ENCODE data around the gene PDZRN3.

PDZRN3 gene

GRCh38 chr3:73513260-73513659, 111.5 kb downstream of the PDZRN3 start:
- DNase-seq, result no peak

- peak; percentile 54 for DNase-seq
These were observed 112.9 kb downstream of the PDZRN3 start for GRCh38 chr3:73511571-73512525.

DNA sequence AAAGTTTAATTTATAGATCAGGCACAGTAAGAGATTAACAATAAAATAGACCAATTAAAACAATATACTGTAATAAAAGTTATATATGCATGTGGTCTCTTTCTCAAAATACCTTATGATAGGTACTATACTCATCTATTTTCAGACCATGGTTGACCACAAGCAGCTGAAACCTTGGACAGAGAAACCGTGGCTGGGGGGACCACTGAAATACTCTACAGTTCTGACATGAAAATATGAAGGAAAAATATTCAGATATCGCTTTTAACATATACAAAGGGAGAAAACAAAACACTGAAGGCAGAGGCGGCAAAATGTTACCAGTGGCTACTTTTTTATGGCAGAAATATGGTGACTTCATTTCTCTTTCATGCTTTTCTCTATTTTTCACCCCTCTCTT, 114.0 kb downstream of the PDZRN3 start:
- DNase-seq, result no peak

DNA sequence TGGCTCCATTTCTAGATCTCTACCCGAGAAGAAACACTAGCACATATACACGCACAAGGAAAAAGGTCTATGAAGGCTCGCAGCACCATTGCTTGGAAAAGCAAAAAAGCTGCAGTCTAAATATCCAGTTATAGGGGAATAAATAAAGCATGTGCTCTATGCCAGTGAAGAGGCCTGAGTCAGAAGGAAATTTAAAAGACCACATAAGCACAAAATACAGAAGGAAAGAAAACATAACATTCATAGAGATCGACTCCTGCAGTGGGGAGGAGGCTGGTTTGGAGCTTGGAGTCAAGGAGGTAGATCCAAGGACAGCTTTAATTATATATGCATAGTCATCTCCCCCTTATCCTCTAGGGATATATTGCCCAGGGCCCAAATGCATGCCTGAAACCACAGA, 114.4 kb downstream of the PDZRN3 start:
- no peak for DNase-seq

DNA sequence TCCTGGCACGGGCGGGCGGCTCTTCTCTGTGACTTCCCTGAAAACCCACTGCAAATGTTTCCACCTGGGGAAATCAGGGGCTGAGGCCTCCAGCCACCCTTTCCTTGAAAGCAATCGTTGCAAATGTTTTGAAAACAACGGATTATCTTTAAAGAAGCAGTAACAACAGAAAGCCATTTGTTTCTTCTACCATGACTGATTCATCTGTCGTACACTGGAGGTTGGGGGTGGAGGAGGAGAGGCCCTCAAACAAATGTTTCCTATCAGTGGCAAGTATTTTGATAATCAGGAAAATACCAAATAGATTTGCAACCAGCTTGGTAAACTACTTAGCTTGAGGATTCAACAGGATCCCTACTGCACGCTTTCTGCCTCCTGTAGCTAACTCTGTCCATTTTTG, 114.9 kb downstream of the PDZRN3 start:
- no peak for DNase-seq

DNA sequence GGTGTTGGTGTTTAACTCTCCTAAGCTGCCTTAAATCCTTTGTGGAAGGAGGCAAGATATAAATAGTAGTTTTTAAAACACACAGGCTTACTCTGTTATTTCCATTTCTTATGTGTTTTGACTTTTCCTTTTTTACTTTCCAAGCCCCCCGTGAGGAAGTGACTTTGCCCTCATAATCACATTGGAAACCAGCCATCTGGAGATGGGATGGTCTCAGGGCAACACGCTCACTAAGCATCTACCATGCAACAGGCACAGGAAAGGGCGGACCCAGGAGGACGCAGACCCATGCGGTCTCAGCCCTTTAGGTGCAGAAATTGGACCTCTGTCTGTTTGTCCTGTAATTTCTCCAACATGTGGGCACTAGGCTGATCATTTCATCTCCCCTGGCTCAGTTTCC, 115.7 kb downstream of the PDZRN3 start:
- no peak for DNase-seq

DNA sequence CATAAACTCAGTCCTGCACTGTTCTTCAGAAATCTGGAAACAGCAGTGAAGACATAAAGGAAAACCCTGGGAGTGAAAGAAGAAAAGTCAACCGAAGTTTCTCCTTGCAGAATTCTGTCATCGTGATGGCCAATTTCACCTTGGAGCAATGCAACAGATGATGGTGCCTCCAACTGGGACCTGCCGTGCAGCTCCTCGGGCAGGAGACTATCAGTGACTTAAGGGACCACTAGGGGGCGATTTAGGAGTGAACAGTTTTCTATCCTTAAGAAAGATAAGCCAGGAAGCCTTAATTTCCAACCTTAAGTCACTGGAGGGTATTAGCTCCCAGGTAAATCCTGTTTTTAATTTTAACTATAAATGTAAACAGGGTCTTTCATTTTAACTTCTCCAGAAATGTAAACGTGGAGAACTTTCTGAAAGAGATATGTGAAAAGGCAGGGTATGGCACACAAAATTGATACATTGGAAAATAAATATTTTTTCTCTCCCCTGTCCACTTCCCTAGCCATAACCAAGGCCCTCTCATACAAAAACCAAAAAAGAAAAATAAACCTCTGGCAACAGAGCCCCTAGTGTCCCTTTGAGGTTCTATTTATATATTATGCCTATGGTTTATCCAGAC, 116.3 kb downstream of the PDZRN3 start:
- peak; percentile 65 for DNase-seq

GRCh38 chr3:73504852-73505251, 119.9 kb downstream of the PDZRN3 start:
- DNase-seq, result no peak

DNA sequence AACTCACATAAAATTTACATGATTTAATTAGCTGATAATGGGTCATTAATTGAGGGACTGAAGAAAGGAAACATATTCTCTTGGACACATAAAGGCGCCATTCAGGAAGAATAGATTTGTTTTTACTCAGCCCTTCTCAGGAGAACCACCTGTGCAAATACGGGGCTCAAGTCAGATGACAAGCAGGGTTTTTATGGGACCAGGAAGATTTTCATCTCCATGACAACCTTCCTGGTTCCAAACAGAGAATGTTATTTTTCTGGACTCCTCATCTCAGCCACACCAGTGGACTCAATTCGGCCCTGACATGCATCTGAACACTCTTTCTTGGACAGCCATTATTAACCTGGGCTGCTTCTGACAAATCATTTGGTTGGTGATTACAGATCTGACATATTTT, 120.5 kb downstream of the PDZRN3 start:
- DNase-seq, result no peak

DNA sequence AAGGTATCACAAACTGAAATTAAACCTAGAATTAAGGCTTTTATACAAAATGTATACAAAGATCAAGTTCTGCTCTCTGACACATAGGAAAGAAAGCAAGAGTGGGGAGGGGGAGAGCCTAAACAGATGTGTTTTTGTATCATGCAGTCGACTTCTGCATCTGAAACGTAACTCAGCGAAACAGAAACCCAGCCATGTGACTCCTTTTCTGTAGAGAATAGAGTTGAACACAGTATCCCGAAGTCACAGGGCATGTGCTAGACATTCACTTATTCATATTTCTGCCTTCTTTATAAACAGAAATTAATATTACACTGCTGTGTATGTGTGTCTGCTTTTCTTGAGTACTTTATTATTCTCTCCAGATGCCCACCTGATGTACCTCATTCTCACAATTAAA, 121.0 kb downstream of the PDZRN3 start:
- DNase-seq, result no peak

DNA sequence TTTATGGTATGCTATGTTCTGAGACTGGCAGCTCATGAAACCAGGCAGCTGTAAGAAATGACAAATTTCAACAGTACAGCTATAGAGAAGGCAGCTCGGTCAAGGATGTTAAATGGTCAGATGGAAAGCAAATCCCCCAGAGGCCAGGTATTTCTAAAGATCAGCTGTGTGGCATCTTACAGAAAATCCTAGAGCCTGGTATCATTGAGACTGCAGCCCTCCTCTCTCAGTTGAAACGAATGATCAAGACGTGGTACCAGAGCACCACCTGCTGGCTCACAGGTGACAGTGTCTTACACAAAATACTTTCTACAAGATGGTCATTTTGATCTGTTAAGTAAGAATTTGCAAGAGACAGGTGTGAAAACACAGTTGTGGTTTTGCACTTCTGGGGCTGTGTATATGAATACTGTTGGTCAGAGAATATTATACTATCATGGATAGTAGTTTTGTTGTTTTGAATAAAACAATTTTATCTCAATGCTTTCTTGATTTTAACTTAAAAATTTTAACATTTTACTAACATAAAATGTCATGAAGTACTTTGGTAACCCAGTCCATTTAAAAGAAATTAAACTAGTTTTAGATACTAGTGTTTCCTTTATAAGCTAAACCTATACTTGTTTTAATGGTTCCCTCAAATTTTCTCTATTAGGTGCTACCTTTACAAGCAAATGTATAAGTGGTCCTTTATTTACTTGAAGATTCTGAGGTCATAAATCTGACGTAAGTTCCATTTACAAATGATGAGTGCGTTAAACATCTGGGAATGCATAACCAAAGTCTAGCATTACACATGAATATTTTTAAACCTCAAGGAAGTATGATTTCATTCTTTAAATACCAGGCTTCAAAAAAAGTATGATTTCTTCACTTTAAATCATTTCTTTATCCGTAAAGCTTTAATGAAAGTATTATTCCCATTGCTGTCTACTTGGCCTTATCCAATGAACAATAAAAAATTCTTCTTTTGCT, 121.8 kb downstream of the PDZRN3 start:
- DNase-seq, result peak; percentile 90

GRCh38 chr3:73500321-73500720, 124.4 kb downstream of the PDZRN3 start:
- peak; percentile 59 for DNase-seq

GRCh38 chr3:73499787-73500186, 125.0 kb downstream of the PDZRN3 start:
- peak; percentile 59 for DNase-seq

DNA sequence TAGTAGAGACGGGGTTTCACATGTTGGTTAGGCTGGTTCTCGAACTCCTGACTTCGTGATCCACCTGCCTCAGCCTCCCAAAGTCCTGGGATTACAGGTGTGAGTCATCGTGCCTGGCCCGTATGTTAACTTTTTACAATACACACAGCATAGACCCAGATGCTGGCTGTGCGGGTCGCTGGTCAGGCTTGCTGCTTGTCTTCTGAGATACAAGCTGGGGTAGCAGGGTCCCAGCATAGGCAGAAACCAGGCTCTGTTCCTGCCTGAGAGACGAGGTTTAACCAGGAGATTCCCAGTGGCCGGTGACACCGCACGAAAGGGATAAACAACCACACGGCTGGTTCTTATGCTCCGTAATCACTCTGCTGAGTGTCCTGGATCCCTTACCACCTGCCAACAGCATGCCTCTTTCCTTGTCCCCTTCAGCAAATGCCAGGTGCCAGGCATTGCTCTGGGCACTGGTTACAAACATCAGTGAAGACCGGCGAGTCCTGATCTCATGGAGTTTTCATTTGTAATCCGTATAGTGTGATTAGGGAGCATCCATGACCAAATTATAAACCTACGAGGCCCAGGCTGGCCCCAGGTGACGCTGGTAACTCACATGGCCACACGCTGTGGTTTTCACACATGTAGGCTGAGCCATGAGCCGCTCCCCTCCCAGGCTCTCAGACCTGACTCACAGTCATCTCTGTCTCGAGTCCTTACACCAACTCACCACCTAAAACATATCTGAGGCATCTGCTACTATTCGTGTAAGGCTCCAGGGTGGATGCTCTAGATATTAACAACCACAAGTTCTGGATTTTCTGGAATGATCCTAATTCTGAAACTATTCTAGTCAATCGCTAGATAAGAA, 125.7 kb downstream of the PDZRN3 start:
- peak; percentile 63 for DNase-seq

- no peak for DNase-seq
These were observed 126.9 kb downstream of the PDZRN3 start for GRCh38 chr3:73497646-73498406.

GRCh38 chr3:73493543-73494308, 131.0 kb downstream of the PDZRN3 start:
- peak; percentile 70 for DNase-seq

- DNase-seq, result no peak
These were observed 132.6 kb downstream of the PDZRN3 start for GRCh38 chr3:73492186-73492585.

GRCh38 chr3:73491287-73491662, 133.5 kb downstream of the PDZRN3 start:
- DNase-seq, result no peak

DNA sequence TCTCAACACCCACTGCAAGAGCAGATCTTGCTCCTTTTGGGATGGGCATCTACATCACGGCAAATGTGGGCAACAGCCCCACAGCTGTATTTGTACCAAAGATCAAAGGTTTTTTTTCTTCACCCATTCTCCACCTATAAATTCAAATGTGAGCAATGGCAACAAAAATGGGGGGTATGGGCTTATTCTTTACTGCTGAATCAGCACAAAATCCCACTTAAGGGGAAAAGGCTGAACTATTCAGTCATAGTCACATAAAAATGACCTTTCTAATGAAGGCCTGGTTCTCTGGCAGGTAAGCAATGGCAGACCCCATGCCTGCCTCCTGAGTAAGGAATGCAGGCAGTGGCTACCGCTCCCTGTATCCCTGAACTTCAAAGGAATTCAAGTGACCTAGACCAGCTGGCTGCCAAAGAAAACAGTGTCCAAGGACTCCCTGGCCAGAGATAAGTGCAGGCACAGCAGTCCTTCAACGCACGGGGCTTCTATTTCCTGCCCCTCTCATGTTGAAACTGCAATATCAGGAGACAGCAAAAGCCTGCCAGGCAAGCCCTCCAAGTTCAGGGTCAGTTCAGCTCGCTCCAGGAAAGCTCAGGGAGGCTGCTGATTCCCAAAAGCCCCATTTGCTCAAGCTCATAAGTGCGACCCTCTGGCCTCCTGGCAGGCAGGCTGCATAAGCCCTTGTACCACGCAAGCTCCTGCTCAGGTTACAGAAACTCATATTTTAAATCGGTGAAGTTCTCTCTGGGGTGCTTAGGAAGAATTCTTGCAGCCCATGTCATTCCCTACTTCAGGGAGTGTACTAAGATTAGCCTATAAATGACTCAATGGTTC, 134.1 kb downstream of the PDZRN3 start:
- DNase-seq, result peak; percentile 49
